Gastroesophageal sphincter (tissue), 4 donors: ENCODE results near the gene WNT10A. TPM values are rescaled to one million over a fixed set of nuclear protein-coding genes. Genes with fewer than 3 reads are reported as not detected.

Experiments
- ATAC-seq: fragments of 150-250 bp; one replicate; pipeline ENCODE4 v1.9.1; 2016; ENCODE audit warnings: mild to moderate bottlenecking, moderate library complexity
- H3K27ac ChIP-seq, 4 donors: fragments of 200-600 bp; sonication (generic) in 3 of 4; 1 replicate in 3 of 4; 2 replicates in 1 of 4; pipeline ENCODE4 v1.5.1; 2016 to 2019
- H3K27me3 ChIP-seq: fragments of 200-600 bp; sonication (generic); one replicate; pipeline ENCODE4 v1.5.1; 2019
- H3K36me3 ChIP-seq, 2 donors: fragments of 200-600 bp; sonication (generic); one replicate each; pipeline ENCODE4 v1.5.1; 2019; ENCODE audit warnings: control low read depth in 1 of 2
- H3K4me1 ChIP-seq, 3 donors: fragments of 200-600 bp; sonication (generic); 1 replicate in 2 of 3; 2 replicates in 1 of 3; pipeline ENCODE4 v1.5.1; 2016 to 2019; ENCODE audit warnings: control low read depth in 2 of 3
- H3K4me3 ChIP-seq, 2 donors: fragments of 200-600 bp; sonication (generic); one replicate each; pipeline ENCODE4 v1.5.1; 2019; ENCODE audit warnings: mild to moderate bottlenecking in 1 of 2, moderate library complexity in 1 of 2
- H3K9me3 ChIP-seq, 3 donors: fragments of 200-600 bp; sonication (generic); one replicate each; pipeline ENCODE4 v1.5.1; 2017 to 2019; ENCODE audit warnings: control low read depth in 2 of 3
- EP300 ChIP-seq: sonication (generic); formaldehyde crosslinking; IDR thresholded peaks from one replicate; pipeline ENCODE4 v1.6.1; 2017; ENCODE audit warnings: antibody characterized with exemption, mild to moderate bottlenecking
- POLR2A ChIP-seq, 2 donors: fragments of 450-650 bp; IDR thresholded peaks; one replicate each; pipeline ENCODE4 v1.6.1; 2017; ENCODE audit warnings: antibody characterized with exemption in 2 of 2, mild to moderate bottlenecking in 2 of 2, moderate library complexity in 1 of 2
- POLR2AphosphoS5 ChIP-seq: sonication (generic); formaldehyde crosslinking; IDR thresholded peaks from one replicate; pipeline ENCODE4 v1.6.1; 2017; ENCODE audit warnings: antibody characterized with exemption
- WGBS, 2 donors: methylation state at CpG; one replicate each; pipeline ENCODE4 v1.1.5; 2018; ENCODE audit warnings: low coverage in 1 of 2; 5-methylcytosine and 5-hydroxymethylcytosine counted together
- total RNA-seq, 4 donors: library from RNA; depleted of rRNA; stranded (reverse); fragments of >200 nt; gene quantifications; one replicate each; pipeline ENCODE4 v1.1.0, GENCODE V29; 2016
- TF ChIP-seq, protein P1 (sequence below), 4 experiments: fragments of 200-600 bp in 2 of 4; fragments of 450-650 bp in 2 of 4; sonication (generic) in 1 of 4; IDR thresholded peaks; one replicate each; pipeline ENCODE4 v1.5.1; 2017 to 2019; ENCODE audit warnings: antibody characterized with exemption in 4 of 4, mild to moderate bottlenecking in 2 of 4, moderate library complexity in 2 of 4

The WNT10A gene
- total RNA-seq, 4 donors from 2014 or later = not detected

DNA sequence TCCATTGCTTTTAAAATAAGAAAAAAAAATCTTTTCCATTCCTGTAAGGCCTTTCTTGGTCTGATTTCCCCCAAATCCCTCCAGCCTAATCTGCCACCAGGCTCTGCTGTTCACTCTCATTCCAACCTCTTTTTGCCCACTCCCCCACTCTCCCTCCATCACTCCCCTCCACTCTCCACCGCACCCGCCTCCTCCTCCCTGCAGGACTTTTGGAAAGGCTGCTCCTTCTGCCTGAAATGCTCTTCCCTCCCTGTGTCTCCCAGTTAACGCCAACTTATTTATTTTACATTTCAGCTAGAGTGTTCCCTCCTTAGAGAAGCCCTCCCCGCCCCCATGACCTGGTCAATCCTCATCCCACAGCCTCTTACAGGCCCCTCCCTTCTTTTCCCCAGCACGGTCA, 25.8 kb upstream of the WNT10A start:
- 30 to 35% methylated on average over 5 of the region's 5 CpGs for WGBS, 2 donors
- no peak for TF ChIP-seq POLR2AphosphoS5
- H3K4me3 ChIP-seq = no peak overlapping the region
- H3K4me1 ChIP-seq = peaks cover 0 to 15% (median 3%) of the 10 kb centered on the region in 3 donors
- no peak overlapping the region for H3K27ac ChIP-seq
- peaks cover 97% of the 10 kb centered on the region for H3K27me3 ChIP-seq
- H3K36me3 ChIP-seq = no peaks in the 10 kb centered on the region
- ATAC-seq = no peak
- H3K9me3 ChIP-seq = no peaks in the 10 kb centered on the region

- no peak for ATAC-seq
- no peak for TF ChIP-seq EP300
- TF ChIP-seq POLR2AphosphoS5 = no peak
- TF ChIP-seq, protein P1, sequence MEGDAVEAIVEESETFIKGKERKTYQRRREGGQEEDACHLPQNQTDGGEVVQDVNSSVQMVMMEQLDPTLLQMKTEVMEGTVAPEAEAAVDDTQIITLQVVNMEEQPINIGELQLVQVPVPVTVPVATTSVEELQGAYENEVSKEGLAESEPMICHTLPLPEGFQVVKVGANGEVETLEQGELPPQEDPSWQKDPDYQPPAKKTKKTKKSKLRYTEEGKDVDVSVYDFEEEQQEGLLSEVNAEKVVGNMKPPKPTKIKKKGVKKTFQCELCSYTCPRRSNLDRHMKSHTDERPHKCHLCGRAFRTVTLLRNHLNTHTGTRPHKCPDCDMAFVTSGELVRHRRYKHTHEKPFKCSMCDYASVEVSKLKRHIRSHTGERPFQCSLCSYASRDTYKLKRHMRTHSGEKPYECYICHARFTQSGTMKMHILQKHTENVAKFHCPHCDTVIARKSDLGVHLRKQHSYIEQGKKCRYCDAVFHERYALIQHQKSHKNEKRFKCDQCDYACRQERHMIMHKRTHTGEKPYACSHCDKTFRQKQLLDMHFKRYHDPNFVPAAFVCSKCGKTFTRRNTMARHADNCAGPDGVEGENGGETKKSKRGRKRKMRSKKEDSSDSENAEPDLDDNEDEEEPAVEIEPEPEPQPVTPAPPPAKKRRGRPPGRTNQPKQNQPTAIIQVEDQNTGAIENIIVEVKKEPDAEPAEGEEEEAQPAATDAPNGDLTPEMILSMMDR (IDR thresholded peaks at IDR 0.05) = no peak
- TF ChIP-seq POLR2A (IDR thresholded peaks at IDR 0.05) = no peak
- no peak overlapping the region for H3K4me3 ChIP-seq
- no peaks in the 10 kb centered on the region for H3K36me3 ChIP-seq
- peaks cover 0 to 22% (median 10%) of the 10 kb centered on the region in 3 donors for H3K4me1 ChIP-seq
- no peak overlapping the region for H3K27ac ChIP-seq
- 40 to 51% methylated on average over 1 to 6 of the region's 14 CpGs for WGBS, 2 donors
- H3K27me3 ChIP-seq = peaks cover 97% of the 10 kb centered on the region
- no peaks in the 10 kb centered on the region for H3K9me3 ChIP-seq
Measured at GRCh38 chr2:218855305-218856166, 25.1 kb upstream of the WNT10A start.

DNA sequence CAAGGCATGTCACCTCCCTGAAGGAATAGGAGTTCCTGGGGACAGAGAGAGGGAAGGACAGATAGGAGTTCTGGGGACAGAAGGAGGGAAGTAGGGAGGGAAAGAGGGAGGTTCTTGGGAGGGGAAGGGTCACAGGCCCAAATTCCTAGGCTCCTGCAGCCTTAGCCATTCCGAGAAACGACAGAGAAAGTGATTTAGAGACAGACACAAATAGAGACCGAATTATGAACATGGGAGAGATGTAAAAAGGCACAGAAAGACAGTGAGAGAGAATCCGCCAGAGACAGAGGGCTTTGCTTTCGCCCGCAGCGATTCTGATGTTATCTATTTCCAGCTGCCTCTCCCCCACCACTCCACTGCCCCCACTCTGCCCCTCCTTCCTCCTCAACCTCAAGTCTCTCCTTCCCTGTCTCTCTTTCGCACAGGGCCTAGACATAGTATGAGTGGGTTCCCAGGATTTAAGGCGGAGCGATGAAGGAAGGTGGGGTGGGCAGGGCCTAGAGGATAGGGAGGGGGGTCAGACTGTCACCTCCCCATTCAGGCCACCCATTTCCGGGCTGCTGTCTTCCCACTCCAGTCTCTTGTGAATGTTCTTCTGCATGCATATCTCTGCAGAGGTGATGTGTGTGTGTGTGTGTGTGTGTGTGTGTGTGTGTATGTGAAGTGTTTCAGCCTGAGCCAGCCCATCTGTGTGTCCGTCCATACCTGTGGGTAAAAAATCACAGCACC, 24.3 kb upstream of the WNT10A start:
- 28 to 36% methylated on average over 5 to 7 of the region's 12 CpGs for WGBS, 2 donors
- H3K4me1 ChIP-seq = peaks cover 0 to 30% (median 15%) of the 10 kb centered on the region in 3 donors
- ATAC-seq = no peak
- H3K36me3 ChIP-seq = no peaks in the 10 kb centered on the region
- no peak overlapping the region for H3K4me3 ChIP-seq
- H3K27me3 ChIP-seq = peaks cover 97% of the 10 kb centered on the region
- H3K27ac ChIP-seq = no peak overlapping the region
- H3K9me3 ChIP-seq = no peaks in the 10 kb centered on the region
- TF ChIP-seq, protein P1 (IDR thresholded peaks at IDR 0.05) = no peak
- TF ChIP-seq POLR2AphosphoS5 (no peak), EP300 (no peak), POLR2A (IDR thresholded peaks at IDR 0.05) (no peak)

- WGBS, 2 donors = no CpG with 5 or more reads among the region's 1 CpG
- Histone ChIP-seq H3K36me3 (no peaks in the 10 kb centered on the region), H3K4me3 (no peak overlapping the region), H3K27ac (no peak overlapping the region), H3K27me3 (peaks cover 97% of the 10 kb centered on the region), H3K4me1 (peaks cover 0 to 32% (median 15%) of the 10 kb centered on the region in 3 donors), H3K9me3 (no peaks in the 10 kb centered on the region)
- no peak for ATAC-seq
- no peak for TF ChIP-seq POLR2A (IDR thresholded peaks at IDR 0.05)
- TF ChIP-seq, protein P1 (IDR thresholded peaks at IDR 0.05) = no peak
- no peak for TF ChIP-seq POLR2AphosphoS5
- no peak for TF ChIP-seq EP300
Measured at GRCh38 chr2:218856896-218857243, 23.8 kb upstream of the WNT10A start.

GRCh38 chr2:218857371-218858137, 23.1 kb upstream of the WNT10A start:
- no peak overlapping the region for H3K4me3 ChIP-seq
- H3K36me3 ChIP-seq = no peaks in the 10 kb centered on the region
- ATAC-seq = no peak
- WGBS, 2 donors = 13 to 23% methylated on average over 5 of the region's 10 CpGs
- no peaks in the 10 kb centered on the region for H3K9me3 ChIP-seq
- H3K4me1 ChIP-seq = peaks cover 0 to 32% (median 15%) of the 10 kb centered on the region in 3 donors
- H3K27ac ChIP-seq = no peak overlapping the region
- peaks cover 97% of the 10 kb centered on the region for H3K27me3 ChIP-seq
- TF ChIP-seq POLR2A (IDR thresholded peaks at IDR 0.05) = no peak
- no peak for TF ChIP-seq POLR2AphosphoS5
- TF ChIP-seq EP300 = no peak
- TF ChIP-seq, protein P1 (IDR thresholded peaks at IDR 0.05) = no peak
